HG02852 (cell line): ENCODE data around the gene SPOUT1.

Experiments used
- ATAC-seq: cut with Tn5 transposase; IDR thresholded peaks from one replicate; pipeline ENCODE4 v1.9.1; 2021; ENCODE audit warnings: mild to moderate bottlenecking, moderate library complexity; ENCODE audit not compliant: unreplicated experiment

Gene SPOUT1

GRCh38 chr9:128838338-128838737 is 8.7 kb upstream of the SPOUT1 start:
- ATAC-seq, result no peak

GRCh38 chr9:128836509-128837145 is 7.0 kb upstream of the SPOUT1 start:
- no peak for ATAC-seq

- no peak for ATAC-seq
These were observed 5.9 kb upstream of the SPOUT1 start for GRCh38 chr9:128835246-128836210.

- no peak for ATAC-seq
These were observed 4.1 kb upstream of the SPOUT1 start for GRCh38 chr9:128833696-128834095.

- peak; percentile 3 for ATAC-seq
These were observed 708 bp downstream of the SPOUT1 start for GRCh38 chr9:128828719-128829452.

DNA sequence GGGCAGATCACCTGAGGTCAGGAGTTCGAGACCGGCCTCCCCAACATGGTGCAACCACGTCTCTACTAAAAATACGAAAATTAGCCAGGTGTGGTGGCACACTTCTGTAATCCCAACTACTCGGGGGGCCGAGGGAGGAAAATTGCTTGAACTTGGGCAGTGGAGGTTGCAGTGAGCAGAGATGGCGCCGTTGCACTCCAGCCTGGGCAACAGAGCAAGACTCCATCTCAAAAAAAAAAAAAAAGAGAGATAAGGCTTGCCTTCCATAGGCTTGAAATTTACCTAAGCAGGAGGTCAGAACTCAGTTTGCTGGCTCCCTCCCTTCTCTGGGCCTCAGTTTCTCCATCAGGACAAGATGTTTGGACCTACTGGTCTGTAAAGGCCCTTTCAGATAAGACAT is 1.3 kb downstream of the SPOUT1 start:
- ATAC-seq, result no peak

- no peak for ATAC-seq
These were observed 3.5 kb downstream of the SPOUT1 start for GRCh38 chr9:128825923-128826700.

DNA sequence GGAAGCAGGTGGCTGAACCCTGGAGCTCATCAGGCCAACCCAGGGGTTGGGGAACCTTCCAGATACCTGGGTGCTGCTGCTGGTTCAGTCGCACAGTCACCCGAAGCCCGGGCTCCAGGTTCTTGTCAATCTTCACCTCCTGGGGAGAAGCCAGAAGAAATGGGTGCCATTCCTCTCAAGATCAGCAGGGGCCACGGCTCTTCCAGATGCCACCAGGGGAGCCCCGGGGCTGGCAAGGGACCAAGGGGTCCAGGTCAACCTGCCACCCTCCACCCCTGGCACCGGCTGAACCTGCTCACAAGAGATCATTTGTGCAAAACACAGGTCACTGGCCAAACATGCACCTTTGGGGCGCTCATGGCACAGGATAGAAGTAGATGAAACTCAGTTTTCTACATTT is 4.7 kb downstream of the SPOUT1 start:
- ATAC-seq, result no peak

DNA sequence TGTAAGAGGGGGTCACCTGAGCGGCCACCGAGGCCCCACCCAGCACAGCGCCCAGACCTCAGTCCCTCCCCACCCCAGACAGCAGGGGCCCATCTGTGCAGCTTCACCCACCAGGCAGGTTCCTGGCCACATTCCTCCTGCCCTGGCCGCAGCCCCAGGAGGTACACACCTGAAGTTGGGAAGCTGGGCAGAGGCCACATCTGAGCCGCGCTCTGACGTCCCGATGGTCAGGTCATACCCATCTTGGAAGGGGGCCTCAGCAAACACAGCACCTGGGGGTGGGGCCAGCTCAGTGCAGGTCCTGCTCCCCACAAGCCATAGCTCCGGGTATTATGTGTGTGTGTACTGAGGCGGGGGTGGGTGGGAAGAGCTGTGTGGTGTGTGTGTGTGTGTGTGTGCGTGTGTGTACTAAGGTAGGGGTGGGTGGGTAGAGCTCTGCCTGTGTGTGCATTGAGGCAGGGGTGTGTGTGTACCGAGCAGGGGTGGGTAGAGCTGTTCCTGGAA is 5.6 kb downstream of the SPOUT1 start:
- ATAC-seq, result no peak

- ATAC-seq, result no peak
These were observed 6.2 kb downstream of the SPOUT1 start for GRCh38 chr9:128823362-128823902.

DNA sequence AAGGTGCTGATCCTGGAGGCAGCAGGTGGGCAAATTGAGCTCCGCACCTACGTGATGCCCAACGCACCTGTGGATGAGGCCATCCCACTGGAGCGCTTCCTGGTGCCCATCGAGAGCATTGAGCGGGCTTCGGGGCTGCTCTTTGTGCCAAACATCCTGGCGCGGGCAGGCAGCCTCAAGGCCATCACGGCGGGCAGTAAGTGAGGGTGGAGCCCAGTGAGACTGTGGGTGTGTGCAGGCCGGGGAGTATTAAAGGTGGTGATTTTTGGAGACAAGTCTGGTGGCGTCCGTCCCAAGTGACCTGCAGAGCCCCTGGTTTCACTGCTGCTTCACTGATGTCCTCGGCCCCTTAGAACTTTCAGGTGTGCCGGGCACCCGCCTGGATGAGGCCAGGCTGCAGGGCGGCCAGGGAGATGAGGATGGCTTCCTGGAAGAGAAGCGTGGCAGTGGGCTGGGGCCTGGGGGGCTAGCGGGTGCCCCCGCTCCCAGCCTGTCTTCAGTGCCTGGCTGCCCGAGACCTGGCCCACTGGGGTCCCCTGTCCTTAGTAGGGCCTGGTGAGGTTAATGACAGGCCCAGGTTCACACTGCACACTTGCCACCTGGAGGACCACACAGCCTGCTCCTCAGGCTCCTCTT is 7.1 kb downstream of the SPOUT1 start:
- ATAC-seq, result no peak

GRCh38 chr9:128821584-128822406 is 7.8 kb downstream of the SPOUT1 start:
- no peak for ATAC-seq

- no peak for ATAC-seq
These were observed 8.7 kb downstream of the SPOUT1 start for GRCh38 chr9:128820665-128821583.

- no peak for ATAC-seq
These were observed 9.6 kb downstream of the SPOUT1 start for GRCh38 chr9:128819716-128820664.

- peak; percentile 33 for ATAC-seq
These were observed 10.5 kb downstream of the SPOUT1 start for GRCh38 chr9:128818839-128819715.
